ENCODE measurements around the gene ELAPOR1.

ELAPOR1 gene

GRCh38 chr1:109113590-109114341 is at the start of gene ELAPOR1:
TSS of gene ELAPOR1 (plus strand) at chr1:109114115. CDS start at chr1:109114184, 69 bp downstream.
- peak; percentile 62 for DNase-seq (ENCODE audit: low read depth, low spot score)

GRCh38 chr1:109065137-109065536 is 48.8 kb upstream of the ELAPOR1 start:
- no peak for DNase-seq (ENCODE audit: low read depth, low spot score)

- DNase-seq (ENCODE audit: low read depth, low spot score), result no peak
These were observed 46.0 kb upstream of the ELAPOR1 start for GRCh38 chr1:109067883-109068282.

- DNase-seq (ENCODE audit: low read depth, low spot score), result no peak
These were observed 44.6 kb upstream of the ELAPOR1 start for GRCh38 chr1:109069294-109069693.

- DNase-seq (ENCODE audit: low read depth, low spot score), result peak; percentile 67
These were observed 38.1 kb upstream of the ELAPOR1 start, which contains the start of gene TAF13 for GRCh38 chr1:109075531-109076490. TSS of gene TAF13 (minus strand) at chr1:109076003. CDS start at chr1:109075947, 56 bp downstream.

GRCh38 chr1:109078317-109078716 is 35.6 kb upstream of the ELAPOR1 start:
- DNase-seq (ENCODE audit: low read depth, low spot score), result no peak

GRCh38 chr1:109079240-109079622 is 34.7 kb upstream of the ELAPOR1 start:
- no peak for DNase-seq (ENCODE audit: low read depth, low spot score)

GRCh38 chr1:109080441-109081082 is 33.4 kb upstream of the ELAPOR1 start:
- DNase-seq (ENCODE audit: low read depth, low spot score), result no peak

- DNase-seq (ENCODE audit: low read depth, low spot score), result no peak
These were observed 30.4 kb upstream of the ELAPOR1 start for GRCh38 chr1:109083501-109083900.

- no peak for DNase-seq (ENCODE audit: low read depth, low spot score)
These were observed 30.0 kb upstream of the ELAPOR1 start for GRCh38 chr1:109083923-109084322.

GRCh38 chr1:109084563-109085517 is 29.1 kb upstream of the ELAPOR1 start:
- DNase-seq (ENCODE audit: low read depth, low spot score), result no peak

- DNase-seq (ENCODE audit: low read depth, low spot score), result no peak
These were observed 24.5 kb upstream of the ELAPOR1 start for GRCh38 chr1:109089242-109090015.

GRCh38 chr1:109090196-109091077 is 23.5 kb upstream of the ELAPOR1 start, which contains the start of gene TMEM167B:
TSS of gene TMEM167B (plus strand) at chr1:109090764. CDS start at chr1:109090873, 109 bp downstream.
- peak; percentile 61 for DNase-seq (ENCODE audit: low read depth, low spot score)

GRCh38 chr1:109091078-109091838 is 22.7 kb upstream of the ELAPOR1 start:
- DNase-seq (ENCODE audit: low read depth, low spot score), result no peak

GRCh38 chr1:109091839-109092193 is 22.1 kb upstream of the ELAPOR1 start:
- no peak for DNase-seq (ENCODE audit: low read depth, low spot score)

- DNase-seq (ENCODE audit: low read depth, low spot score), result no peak
These were observed 19.5 kb upstream of the ELAPOR1 start for GRCh38 chr1:109094377-109094803.

GRCh38 chr1:109094871-109095270 is 19.0 kb upstream of the ELAPOR1 start:
- no peak for DNase-seq (ENCODE audit: low read depth, low spot score)

- no peak for DNase-seq (ENCODE audit: low read depth, low spot score)
These were observed 18.3 kb upstream of the ELAPOR1 start for GRCh38 chr1:109095631-109096030.

All from activated naive CD8-positive, alpha-beta T cell treated with anti-CD3 and anti-CD28 coated beads, Interleukin-2, amount 50 U/mL, for 16 hours (primary cell).